GM18517 (cell line): ENCODE data around the gene DENND1A.
"Not testable (repeated sequence)": the region's sequence is repeated elsewhere in the genome, so short reads cannot be mapped to it uniquely, and the experiment has no call there.

Experiments used
- ATAC-seq: cut with Tn5 transposase; IDR thresholded peaks from one replicate; pipeline ENCODE4 v1.9.1; 2021; ENCODE audit warnings: mild to moderate bottlenecking, moderate library complexity; ENCODE audit not compliant: unreplicated experiment

Gene DENND1A

DNA sequence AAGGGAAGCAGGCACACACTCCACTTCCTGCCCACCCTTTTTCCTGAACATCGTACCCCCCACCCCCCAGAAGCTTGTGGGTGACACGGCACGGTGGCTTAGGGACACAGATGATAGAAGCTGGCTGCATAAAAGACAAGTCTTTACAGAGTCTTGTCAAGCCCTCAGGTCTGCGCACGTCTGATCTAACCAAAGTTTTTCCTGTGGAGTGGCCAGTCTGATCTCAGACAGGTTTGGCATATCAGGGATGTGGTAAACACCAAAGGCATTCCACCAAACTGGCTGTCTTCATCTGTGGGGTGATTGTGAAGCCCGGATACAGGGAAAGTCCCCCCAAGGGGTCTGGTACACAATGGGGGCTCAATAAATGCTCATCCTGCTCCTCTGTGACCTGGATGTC, 523.9 kb downstream of the DENND1A start:
- no peak for ATAC-seq

DNA sequence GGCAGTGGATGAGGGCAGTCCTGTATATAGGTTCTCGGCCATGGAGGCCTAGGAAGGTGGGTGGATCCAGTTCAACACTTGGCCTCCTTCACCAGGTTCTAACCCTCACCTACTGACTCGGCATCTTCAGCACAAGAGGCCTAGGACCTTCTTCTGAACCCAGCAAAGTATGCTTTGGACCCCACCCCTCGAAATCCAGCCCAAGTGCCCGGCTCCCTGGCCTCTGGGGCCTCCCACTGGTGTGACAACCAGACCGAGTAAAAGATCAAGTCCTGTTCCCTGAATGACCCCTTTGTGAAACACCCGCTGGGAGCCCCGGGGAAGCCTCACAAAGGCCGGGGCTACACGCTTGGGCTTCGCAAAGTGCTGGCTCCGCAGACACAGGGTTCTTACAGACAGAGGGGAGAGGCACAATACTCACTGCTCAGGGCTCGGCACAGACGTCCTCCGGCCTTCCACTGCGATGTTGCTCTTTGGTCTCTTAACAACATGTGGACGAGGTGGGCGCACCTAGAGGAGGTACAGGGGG, 526.9 kb downstream of the DENND1A start:
- no peak for ATAC-seq

DNA sequence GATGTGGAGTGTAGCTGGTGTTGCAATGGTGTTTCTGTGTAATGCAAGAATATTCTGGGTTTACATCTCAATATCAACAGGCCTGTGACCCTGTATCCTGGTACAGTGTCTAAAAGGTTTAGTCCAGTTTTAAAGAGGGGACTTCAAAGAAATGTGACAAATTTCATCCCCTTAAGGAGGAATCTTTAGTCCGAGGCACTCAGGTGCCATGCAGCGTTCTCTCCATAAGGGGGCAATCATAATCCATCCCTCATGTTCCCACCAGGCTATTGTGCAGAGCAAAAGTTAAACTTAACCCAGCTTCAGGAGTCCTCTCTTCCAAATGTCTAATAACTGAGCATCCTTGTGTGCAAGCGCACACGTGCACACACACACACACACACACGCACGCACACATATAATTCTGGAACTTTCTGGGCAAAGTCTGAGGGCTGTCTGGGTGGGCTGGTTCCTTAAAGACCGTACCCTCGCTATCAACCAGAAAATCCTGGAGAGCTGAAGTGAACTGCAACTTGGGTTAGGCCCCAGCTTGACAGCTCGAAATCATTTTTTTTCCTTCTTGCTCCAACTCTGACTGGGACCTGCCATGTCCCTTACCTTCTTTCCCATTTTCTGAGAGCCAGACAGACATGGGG, 527.9 kb downstream of the DENND1A start:
- no peak for ATAC-seq

DNA sequence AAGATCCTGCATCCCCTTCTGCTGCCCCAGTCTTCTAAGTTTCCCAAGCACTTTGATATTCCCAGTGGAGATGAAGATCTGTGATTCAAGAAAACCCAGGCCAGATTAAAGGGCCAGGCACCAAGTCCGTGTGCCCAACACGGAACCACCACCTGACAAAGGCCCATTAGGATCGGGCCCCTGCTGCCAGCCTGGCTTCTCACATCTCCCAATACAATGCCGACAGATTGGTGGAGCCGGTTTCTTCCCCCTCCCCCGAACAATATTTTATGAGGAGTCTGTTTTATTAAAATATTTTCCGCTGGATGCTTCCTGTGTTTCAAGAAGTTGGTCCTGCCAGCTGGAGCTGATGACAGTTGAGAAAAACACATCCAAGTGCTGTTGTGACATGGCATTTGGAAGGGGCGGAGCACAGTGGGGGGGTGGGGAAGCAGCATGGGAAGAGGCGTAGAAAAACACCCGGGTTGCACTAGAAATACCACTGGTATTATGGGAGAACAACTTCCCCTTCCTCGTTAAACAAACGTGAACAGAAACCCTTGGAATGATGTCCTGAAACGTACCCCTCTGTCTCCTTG, 528.9 kb downstream of the DENND1A start:
- ATAC-seq = no peak

DNA sequence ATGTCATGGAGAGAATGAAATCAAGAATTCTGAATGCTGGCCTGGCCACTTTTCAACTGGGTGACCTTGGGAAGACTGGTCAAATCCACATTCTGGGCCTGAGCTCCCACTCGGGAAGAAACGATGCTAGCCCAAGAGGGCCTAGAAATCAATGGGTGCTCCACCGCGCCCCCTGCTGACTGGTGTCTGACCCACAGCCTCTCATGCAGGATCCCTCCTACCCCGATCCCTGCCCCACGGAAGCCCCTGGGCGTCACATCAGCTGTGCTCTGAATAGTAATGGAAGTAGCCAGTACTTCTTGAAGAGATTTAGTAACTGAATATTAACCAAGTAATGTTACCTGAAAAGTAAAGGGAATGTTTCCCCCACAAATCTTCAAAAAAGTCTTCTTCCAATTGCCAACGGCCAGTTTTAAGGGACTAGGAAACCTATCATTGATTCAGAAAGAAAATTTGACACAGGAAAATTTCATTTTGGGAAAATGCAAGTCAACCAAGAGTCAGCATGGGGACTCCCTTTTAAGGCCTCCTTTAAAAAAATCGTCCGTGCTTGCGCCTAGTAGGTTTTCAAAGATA, 530.0 kb downstream of the DENND1A start:
- ATAC-seq = no peak

DNA sequence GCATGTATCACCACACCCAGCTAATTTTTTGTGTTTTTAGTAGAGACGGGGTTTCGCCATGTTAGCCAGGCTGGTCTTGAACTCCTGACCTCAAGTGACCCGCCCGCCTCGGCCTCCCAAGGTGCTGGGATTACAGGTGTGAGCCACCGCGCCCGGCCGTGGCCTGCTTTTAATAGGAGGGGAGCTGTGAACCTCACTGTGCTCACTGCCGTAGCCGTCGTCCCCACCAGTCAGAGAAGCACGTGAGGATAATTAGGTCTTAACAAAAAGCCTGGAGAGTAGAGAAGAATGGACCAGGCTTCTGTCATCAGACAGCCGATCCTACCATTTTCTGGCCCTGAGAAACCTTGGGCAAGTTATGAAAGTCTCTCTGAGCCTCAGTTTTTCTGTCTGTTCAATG, 531.0 kb downstream of the DENND1A start:
- not testable (repeated sequence) for ATAC-seq

DNA sequence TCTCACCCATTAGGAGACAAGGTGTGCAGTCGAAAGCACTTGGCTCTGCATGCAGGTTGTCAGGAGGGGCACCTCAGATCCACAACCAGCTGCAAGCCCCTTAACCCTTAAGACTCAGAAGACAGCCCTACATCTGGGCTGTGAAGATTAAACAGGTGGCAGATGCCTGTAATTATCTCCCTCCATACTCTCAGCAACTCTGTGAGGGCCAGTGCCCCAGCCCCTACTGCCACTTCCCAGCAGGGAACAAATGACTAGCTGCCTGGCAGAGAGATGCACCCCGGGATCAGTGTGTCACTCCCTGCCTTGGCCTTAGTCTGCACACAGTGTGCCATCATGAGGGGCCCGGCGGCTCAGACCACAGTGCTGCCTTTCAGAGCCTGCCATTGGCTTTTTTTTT, 532.0 kb downstream of the DENND1A start:
- ATAC-seq = no peak

DNA sequence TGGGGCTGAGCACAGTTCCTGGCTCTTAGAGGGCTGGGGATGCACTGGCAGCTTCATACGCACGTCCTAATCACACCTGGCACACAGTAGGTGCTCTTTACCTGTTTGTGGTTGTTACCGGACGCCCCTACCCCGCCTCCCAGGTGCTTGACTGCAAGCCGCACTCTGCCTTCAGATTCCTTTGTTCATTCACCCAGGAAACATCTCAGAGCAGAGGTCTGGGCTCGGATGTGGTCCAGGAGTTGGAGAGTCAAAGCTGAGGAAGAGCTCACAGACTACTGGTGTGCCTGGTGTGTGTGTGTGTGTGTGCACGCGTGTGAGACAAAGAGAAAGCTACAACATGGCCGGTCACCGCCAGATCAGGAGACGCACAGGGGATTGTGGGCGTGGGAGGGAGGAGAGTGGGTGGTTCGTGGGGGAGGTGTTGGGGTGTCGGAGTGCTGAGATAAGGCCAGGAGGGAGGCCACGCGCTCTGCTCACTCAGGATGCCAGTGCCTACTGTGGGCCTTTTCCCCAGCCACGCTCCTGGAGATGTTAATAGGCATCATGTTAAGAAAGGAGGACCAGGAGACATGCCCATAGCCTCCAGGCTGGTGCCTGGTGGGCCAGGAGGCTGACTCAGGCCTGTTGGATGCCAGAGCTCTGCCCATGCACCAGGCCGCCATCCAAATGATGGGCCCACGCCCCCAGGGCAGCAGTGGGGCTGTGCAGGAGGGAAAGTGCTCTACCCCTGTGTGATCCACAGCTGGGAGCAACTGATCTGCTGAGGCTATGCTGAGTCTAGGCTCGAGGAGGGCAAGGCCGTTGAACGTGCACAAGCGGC, 534.0 kb downstream of the DENND1A start:
- no peak for ATAC-seq

DNA sequence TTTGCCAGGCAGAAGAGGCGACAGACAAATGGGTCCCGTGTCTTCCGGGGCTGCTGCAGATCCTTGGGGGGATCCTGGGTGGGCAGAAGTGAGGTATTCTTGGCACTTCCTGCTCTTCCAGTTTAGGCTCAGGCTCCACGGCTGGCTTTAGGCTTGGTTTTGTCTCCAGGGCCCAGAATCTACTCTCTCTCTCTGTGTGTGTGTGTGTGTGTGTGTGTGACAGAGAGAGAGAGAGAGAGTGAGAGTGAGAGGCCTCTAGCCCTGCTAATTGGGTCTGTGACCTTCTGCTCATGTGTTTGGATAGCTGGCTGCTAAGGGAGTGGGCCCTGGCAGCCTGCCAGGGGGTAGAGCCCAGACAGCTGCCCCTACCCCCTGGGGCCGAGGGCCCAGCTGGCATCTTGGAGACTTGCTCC, 534.6 kb downstream of the DENND1A start:
- no peak for ATAC-seq

DNA sequence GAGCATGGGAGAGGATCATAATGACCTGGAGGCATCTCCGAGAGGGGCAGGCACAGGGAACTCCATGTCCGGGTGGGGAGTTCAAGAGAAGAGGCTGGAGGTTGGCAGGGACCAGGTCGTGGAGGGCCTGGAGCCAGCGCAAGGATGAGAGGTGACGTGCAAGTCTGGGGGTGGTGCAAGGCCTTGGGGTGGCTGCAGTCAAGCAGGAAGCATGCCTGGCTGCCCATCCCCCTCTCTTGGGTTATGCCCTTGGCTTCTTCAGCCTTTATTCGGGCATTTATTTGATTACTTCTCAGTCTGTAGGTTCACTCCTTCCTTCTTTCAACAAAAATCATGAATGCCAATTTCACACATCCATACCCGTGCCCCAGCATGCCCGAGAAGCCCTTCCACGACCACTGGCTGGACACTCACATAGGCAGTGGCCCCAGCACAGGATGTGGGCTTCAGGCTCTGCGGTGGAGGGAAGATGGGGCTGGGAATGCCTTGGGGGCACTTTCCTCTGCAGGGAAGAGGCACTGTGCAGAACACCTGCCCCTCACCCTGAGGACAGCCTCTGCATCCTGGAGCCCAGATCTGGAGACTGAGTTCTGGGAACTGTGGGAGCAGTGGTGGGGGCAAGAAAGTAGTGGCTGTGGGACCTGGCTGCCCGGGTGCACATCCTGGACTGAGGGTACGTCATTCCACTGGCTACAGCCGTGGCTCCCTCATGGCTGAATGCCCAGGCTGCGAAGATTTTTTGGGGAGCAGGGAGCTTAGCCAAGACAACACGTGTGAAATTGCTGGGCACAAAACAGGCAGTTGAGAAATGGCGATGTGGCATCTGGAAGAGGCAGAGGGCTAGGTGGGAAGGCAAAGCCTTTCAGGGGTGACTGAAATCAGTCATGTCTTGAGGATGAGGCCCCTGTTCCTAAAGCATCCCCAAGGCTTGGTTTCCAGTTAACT, 535.4 kb downstream of the DENND1A start:
- ATAC-seq = no peak

DNA sequence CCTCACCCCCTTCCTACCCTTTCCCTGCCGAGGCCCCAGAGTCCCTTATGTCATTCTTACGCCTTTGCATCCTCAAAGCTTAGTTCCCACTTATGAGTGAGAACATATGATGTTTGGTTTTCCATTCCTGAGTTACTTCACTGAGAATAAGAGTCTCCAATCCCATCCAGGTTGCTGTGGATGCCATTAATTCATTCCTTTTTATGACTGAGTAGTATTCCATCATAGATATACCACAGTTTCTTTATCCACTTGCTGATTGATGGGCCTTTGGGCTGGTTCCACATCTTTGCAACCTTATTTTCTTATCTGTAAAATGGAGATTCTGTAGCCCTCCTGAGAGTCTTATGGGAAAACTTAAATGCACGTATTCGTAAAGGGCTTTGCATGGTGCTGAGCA, 537.1 kb downstream of the DENND1A start:
- ATAC-seq = no peak

DNA sequence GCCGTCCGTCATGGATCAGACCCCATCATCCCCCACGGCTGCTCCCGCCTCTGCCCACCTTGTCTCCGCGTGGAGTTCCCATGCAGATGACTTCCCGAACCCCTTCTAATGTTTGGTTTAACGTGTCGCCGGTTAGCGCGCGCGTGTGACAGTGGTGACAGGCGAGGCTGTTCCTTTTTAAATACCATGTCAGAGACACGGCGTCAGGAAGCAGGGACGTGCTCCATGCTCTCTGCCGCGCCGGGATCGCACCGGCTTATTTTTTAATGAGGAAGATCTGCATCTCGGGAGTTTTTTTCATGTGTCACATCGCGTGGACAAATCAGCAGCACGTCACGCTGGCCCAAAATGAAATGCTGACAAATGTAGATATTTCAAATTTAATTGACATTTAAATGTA, 538.0 kb downstream of the DENND1A start:
- no peak for ATAC-seq

DNA sequence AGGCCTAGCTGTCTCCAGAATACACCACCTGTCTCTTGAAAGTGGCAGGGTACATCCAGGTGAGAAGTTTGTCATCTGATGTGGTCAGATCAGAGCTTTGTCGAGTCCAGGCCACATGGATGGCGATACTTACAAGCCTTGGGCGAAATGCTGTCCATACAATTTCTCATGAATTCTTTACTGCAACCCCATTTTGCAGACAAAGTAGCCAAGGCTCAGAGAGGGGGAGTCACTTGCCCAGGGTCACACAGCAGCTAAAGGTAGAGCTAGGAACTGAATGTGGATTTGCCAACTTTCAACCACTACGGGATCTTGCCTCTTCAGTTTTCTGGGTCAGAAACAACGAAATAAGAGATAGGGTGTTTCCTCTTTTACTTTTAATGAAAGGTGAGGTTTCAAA, 538.7 kb downstream of the DENND1A start:
- no peak for ATAC-seq

DNA sequence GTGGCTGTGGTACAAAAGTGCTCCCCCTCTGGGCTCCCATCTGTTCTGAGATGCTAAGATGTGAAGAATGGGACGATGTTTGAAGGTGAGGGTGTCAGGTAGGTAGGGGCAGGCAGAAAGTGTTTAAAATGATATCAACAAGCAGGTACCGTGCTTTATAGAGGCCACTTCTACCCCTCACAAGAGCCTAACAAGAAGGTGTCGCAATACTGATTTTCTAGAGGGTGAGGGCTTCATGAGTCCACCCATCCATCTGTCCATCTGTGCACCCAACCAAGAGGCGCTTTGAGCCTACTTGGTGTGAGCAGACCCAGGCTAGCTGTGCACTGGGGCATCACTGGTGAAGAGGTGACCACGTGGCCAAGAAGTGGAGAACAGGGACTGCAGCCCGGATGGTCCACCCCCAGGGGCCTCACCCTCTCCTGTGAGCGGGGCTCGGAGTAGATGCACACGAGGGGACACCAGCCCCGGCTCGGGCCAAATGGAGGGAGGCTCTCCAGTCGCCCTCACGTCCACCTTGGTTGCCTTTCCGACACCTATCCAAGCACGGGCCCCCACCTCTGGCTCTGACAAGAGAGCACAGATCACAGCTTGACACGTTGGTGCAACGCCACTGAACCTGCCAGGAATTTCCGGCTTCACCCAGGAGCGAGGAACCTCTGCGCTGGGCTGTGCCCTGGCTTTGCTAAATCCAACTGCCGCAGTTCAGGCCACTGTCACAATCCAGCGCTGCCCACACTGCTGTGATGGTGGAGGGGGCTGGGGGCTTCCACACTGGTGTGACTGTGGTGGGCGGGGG, 539.4 kb downstream of the DENND1A start:
- no peak for ATAC-seq

DNA sequence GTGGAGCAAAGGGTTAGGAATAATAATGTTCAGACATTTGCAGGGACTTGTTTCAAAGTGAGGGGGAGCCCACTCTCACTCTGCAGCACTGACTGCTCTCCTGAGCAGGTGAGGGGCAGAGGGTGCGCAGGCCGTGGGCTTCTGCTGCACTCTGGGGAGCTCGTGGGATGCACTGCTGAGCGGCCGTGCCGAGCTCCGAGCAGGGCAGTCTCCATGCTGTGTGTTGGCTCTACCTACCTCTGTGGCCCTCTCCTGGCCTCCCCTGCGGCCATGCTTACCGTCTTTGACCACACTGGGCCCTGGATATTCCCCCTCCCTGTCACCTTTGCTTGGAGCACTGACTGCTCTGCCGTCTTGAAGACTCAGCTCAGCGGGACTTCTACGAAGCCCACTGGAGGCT, 540.2 kb downstream of the DENND1A start:
- no peak for ATAC-seq

DNA sequence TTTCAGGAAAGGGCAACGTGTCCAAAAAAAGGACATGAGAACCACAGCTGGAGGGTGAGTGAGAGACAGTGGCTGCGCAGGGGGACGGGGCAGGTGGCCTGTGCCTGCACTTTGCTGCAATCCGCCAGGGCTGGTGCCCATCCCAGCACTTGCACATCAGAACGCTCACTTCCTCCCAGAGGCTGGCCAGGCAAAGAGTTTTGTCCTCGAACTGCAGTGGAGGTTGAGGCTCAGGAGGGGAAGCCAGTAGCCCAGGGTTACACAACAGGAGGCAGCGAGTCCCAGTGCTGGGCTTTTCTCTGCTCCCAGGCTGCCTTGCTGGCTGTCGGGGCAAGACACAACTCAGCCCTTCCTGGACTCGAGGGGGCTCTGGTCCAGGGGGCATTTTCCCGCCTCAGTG, 540.9 kb downstream of the DENND1A start:
- ATAC-seq = no peak

DNA sequence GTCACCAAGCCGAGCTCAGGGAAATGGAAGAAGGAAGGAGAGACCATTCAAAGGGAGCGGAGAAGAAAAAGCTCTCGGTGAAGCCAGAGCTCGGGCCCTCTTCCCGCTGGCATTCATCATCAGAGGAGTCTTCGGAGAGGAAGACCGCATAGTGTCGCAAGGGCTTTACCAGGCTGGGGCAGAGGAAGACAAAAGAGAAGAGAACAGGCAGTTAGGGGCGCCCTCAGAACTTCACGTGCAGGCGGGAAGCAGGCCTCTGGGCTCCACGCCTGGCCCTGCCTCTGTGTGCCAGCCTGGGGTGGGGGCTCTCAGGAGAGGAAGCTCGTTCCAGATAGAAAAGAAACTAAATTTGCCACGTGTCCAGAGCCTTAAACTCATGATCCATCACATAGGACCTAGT, 542.2 kb downstream of the DENND1A start:
- no peak for ATAC-seq

DNA sequence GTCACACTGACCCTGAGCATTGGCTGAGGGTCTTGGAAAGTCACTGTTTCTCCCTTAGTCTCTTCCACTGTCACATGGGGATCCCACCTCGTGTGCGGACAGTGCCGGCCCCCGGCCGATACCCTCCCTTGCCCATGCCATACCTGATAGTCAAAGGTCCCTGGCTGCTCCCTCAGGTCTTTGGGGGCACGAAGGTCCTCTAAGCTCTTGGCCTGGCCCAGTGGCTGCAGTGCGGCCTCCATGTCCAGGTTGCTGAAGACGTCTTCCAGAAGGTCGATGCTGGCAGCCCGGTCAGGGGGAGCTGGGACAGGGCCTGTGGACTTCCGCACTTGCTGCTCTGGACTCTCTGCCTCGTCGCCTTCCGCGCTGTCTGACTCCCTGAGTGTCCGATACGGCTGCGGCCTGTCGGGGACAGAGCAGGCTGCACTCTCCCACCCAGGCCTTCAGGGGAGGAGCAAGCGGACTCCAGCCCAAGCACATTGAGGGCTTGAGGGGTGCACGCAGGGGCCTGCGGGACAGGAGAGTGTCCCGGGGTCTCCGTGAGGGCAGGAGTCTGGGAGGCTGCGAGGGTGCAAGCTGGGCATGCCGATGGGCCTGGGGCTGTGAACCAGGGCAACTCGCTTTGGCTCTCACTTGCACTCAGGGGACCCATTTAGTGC, 546.3 kb downstream of the DENND1A start:
- ATAC-seq = no peak
